ENCODE data around the gene LTK. TPM values are rescaled to one million over a fixed set of nuclear protein-coding genes. Genes with fewer than 3 reads are reported as not detected.

LTK gene
- total RNA-seq, 1 donor from 2014 or later: not detected

GRCh38 chr15:41561777-41562145 is 48.1 kb upstream of the LTK start:
- H3K4me3 Mint-ChIP-seq: peak overlapping the region; percentile 33
- Histone ChIP-seq H3K79me2 (ENCODE audit: low read depth) (peaks cover 46% of the 10 kb centered on the region), H3K27ac (peak overlapping the region; percentile 89), H3K9me3 (ENCODE audit: low read depth) (no peaks in the 10 kb centered on the region), H3K4me2 (peak overlapping the region; percentile 99), H4K20me1 (ENCODE audit: low read depth) (peaks cover 6% of the 10 kb centered on the region), H2AFZ (replicated peaks) (no peak overlapping the region), H3F3A (ENCODE audit: low read depth) (peaks cover 69% of the 10 kb centered on the region), H3K9ac (no peak overlapping the region), H3K4me1 (peaks cover 69% of the 10 kb centered on the region), H3K36me3 (peaks cover 4% of the 10 kb centered on the region), H3K27me3 (no peaks in the 10 kb centered on the region), H3K4me3 (peak overlapping the region; percentile 31)
- no peaks in the 10 kb centered on the region for H3K9me3 Mint-ChIP-seq
- DNase-seq (ENCODE audit: low spot score): peak; percentile 90
- TF ChIP-seq EZH2phosphoT487 (IDR thresholded peaks at IDR 0.05) (no peak), CTCF (IDR thresholded peaks at IDR 0.05) (peak; percentile 50)
- H3K36me3 Mint-ChIP-seq: peaks cover 2% of the 10 kb centered on the region
- peaks cover 10% of the 10 kb centered on the region for H3K27me3 Mint-ChIP-seq (ENCODE audit: insufficient read depth, low read depth)
- peak overlapping the region; percentile 74 for H3K27ac Mint-ChIP-seq
- peaks cover 75% of the 10 kb centered on the region for H3K4me1 Mint-ChIP-seq

DNA sequence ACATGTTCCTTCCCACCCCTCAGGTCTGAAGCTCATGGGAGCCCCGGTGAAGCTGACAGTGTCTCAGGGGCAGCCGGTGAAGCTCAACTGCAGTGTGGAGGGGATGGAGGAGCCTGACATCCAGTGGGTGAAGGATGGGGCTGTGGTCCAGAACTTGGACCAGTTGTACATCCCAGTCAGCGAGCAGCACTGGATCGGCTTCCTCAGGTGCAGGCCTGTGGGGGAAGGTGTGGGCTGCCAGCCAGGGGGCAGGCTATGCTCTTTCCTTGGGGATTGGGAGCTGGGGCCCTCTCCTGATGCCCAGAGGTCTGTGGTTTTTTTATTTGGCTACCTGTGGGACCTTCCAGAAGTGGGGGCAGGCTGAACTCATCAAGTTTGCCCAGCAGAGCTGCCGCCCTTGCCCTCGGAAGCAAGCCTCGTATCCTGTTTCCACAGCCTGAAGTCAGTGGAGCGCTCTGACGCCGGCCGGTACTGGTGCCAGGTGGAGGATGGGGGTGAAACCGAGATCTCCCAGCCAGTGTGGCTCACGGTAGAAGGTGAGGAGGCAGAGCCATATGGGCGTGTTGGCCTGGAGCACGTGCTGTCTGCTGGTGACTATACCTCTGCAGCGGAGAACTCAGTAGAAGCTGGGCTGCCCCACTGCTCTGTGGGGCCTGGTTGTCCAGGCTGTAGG is 47.6 kb upstream of the LTK start:
- H3K4me3 ChIP-seq: peak overlapping the region; percentile 81
- TF ChIP-seq EZH2 (IDR thresholded peaks at IDR 0.05) (no peak), CTCF (IDR thresholded peaks at IDR 0.05) (peak; percentile 8)
- H3K9ac ChIP-seq: no peak overlapping the region
- Mint-ChIP-seq H3K4me1 (peaks cover 71% of the 10 kb centered on the region), H3K36me3 (peaks cover 2% of the 10 kb centered on the region), H3K4me3 (peak overlapping the region; percentile 86), H3K27ac (peak overlapping the region; percentile 74), H3K9me3 (no peaks in the 10 kb centered on the region), H3K27me3 (ENCODE audit: insufficient read depth, low read depth) (peaks cover 10% of the 10 kb centered on the region)
- no peaks in the 10 kb centered on the region for H3K36me3 ChIP-seq
- H3K27ac ChIP-seq: peak overlapping the region; percentile 89
- H3K4me1 ChIP-seq: peaks cover 64% of the 10 kb centered on the region
- no peaks in the 10 kb centered on the region for H3K9me3 ChIP-seq (ENCODE audit: low read depth)
- peaks cover 64% of the 10 kb centered on the region for H3F3A ChIP-seq (ENCODE audit: low read depth)
- no peak overlapping the region for H2AFZ ChIP-seq (replicated peaks)
- peaks cover 41% of the 10 kb centered on the region for H3K79me2 ChIP-seq (ENCODE audit: low read depth)
- H4K20me1 ChIP-seq (ENCODE audit: low read depth): peaks cover 6% of the 10 kb centered on the region
- H3K27me3 ChIP-seq: no peaks in the 10 kb centered on the region
- DNase-seq (ENCODE audit: low spot score): peak; percentile 16
- peak overlapping the region; percentile 99 for H3K4me2 ChIP-seq

DNA sequence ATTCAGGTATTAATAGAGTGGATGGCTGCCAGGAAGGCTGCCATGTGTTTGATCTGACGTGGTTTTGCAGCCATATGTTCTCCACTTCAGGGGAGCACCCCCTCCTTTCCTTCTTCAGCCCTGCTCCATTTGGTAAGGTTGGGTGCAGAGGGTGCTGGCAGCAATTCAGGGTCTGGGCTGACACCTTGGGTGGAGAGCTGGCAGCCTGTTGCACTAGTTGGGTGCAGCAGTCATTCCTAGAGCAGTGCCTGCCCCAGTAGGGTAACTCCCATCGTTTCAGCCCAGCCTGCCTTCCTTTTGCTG is 46.9 kb upstream of the LTK start:
- Histone ChIP-seq H3K4me3 (peak overlapping the region; percentile 81), H2AFZ (replicated peaks) (no peak overlapping the region), H3K4me1 (peaks cover 57% of the 10 kb centered on the region), H3K9me3 (ENCODE audit: low read depth) (no peaks in the 10 kb centered on the region), H4K20me1 (ENCODE audit: low read depth) (peaks cover 6% of the 10 kb centered on the region), H3K4me2 (peak overlapping the region; percentile 99), H3K36me3 (no peaks in the 10 kb centered on the region), H3F3A (ENCODE audit: low read depth) (peaks cover 64% of the 10 kb centered on the region), H3K27ac (no peak overlapping the region), H3K9ac (no peak overlapping the region), H3K79me2 (ENCODE audit: low read depth) (peaks cover 36% of the 10 kb centered on the region), H3K27me3 (no peaks in the 10 kb centered on the region)
- DNase-seq (ENCODE audit: low spot score): no peak
- peaks cover 2% of the 10 kb centered on the region for H3K36me3 Mint-ChIP-seq
- peaks cover 10% of the 10 kb centered on the region for H3K27me3 Mint-ChIP-seq (ENCODE audit: insufficient read depth, low read depth)
- H3K27ac Mint-ChIP-seq: peak overlapping the region; percentile 42
- peaks cover 69% of the 10 kb centered on the region for H3K4me1 Mint-ChIP-seq
- no peaks in the 10 kb centered on the region for H3K9me3 Mint-ChIP-seq
- TF ChIP-seq CTCF (IDR thresholded peaks at IDR 0.05): no peak
- TF ChIP-seq EZH2 (IDR thresholded peaks at IDR 0.05): no peak
- no peak for TF ChIP-seq EZH2phosphoT487 (IDR thresholded peaks at IDR 0.05)
- peak overlapping the region; percentile 86 for H3K4me3 Mint-ChIP-seq
